HG03159 (cell line): ENCODE results near the gene ABCC12.

Source experiments
- ATAC-seq: cut with Tn5 transposase; IDR thresholded peaks from one replicate; pipeline ENCODE4 v1.9.1; 2021; ENCODE audit warnings: mild to moderate bottlenecking, moderate library complexity; ENCODE audit not compliant: unreplicated experiment

Gene ABCC12

GRCh38 chr16:48106446-48106845, 49.3 kb downstream of the ABCC12 start:
- ATAC-seq: no peak
